ENCODE measurements around the gene SNX22. TPM values are rescaled to one million over a fixed set of nuclear protein-coding genes. Genes with fewer than 3 reads are reported as not detected.

SNX22 gene
- total and polyA plus RNA-seq, 2 donors (not counting 1 experiment from before 2014, with no cell fraction given), result 0.17 TPM; not detected in 1

- Histone ChIP-seq H4K20me1 (ENCODE audit: control insufficient read depth, extremely low read depth, insufficient read depth, low read length) (no peaks in the 10 kb centered on the region), H3K4me1 (ENCODE audit: control insufficient read depth, extremely low read depth, insufficient read depth, low read length) (peaks cover 6% of the 10 kb centered on the region), H3K9me3 (ENCODE audit: control insufficient read depth, insufficient read depth, low read depth, low read length) (no peaks in the 10 kb centered on the region), H3K9ac (ENCODE audit: insufficient read depth, low read length) (no peak overlapping the region), H3K4me3 (replicated peaks in 1 of 4; ENCODE audit: control extremely low read depth in 1 of 4, insufficient read depth in 1 of 4, low read depth in 3 of 4, low read length in 4 of 4) (no peak overlapping the region), H3K4me2 (ENCODE audit: extremely low read depth, insufficient read depth, low read length) (no peak overlapping the region), H3K27me3 (ENCODE audit: control insufficient read depth, insufficient read depth, low read length) (peaks cover 9% of the 10 kb centered on the region), H3K36me3 (ENCODE audit: control insufficient read depth, insufficient read depth, low read length) (peaks cover 41% of the 10 kb centered on the region), H2AFZ (ENCODE audit: low read length) (no peak overlapping the region), H3K27ac (ENCODE audit: insufficient read depth, low read length) (no peak overlapping the region), H3K79me2 (ENCODE audit: control insufficient read depth, insufficient read depth, low read length) (peaks cover 27% of the 10 kb centered on the region)
- no peak for DNase-seq (ENCODE audit: low read depth in 2 of 2)
- no peak for TF ChIP-seq EZH2 (IDR thresholded peaks at IDR 0.05; ENCODE audit: low read length, missing control alignments)
- TF ChIP-seq CTCF (conservative IDR thresholded peaks at IDR 0.05 in 1 of 2, IDR thresholded peaks at IDR 0.05 in 1 of 2; ENCODE audit: low read depth in 1 of 2, low read length in 2 of 2), result no peak
These were observed 5.3 kb downstream of the SNX22 start for GRCh38 chr15:64156652-64157331.

GRCh38 chr15:64157599-64158125 is 6.1 kb downstream of the SNX22 start:
- Histone ChIP-seq H2AFZ (ENCODE audit: low read length) (no peak overlapping the region), H4K20me1 (ENCODE audit: control insufficient read depth, extremely low read depth, insufficient read depth, low read length) (no peaks in the 10 kb centered on the region), H3K79me2 (ENCODE audit: control insufficient read depth, insufficient read depth, low read length) (peaks cover 35% of the 10 kb centered on the region), H3K9me3 (ENCODE audit: control insufficient read depth, insufficient read depth, low read depth, low read length) (no peaks in the 10 kb centered on the region), H3K27me3 (ENCODE audit: control insufficient read depth, insufficient read depth, low read length) (peaks cover under 1% of the 10 kb centered on the region), H3K4me3 (replicated peaks in 1 of 4; ENCODE audit: control extremely low read depth in 1 of 4, insufficient read depth in 1 of 4, low read depth in 3 of 4, low read length in 4 of 4) (no peak overlapping the region), H3K9ac (ENCODE audit: insufficient read depth, low read length) (no peak overlapping the region), H3K4me1 (ENCODE audit: control insufficient read depth, extremely low read depth, insufficient read depth, low read length) (peaks cover 3% of the 10 kb centered on the region), H3K4me2 (ENCODE audit: extremely low read depth, insufficient read depth, low read length) (no peak overlapping the region), H3K36me3 (ENCODE audit: control insufficient read depth, insufficient read depth, low read length) (peaks cover 41% of the 10 kb centered on the region), H3K27ac (ENCODE audit: insufficient read depth, low read length) (no peak overlapping the region)
- no peak for TF ChIP-seq EZH2 (IDR thresholded peaks at IDR 0.05; ENCODE audit: low read length, missing control alignments)
- TF ChIP-seq CTCF (conservative IDR thresholded peaks at IDR 0.05 in 1 of 2, IDR thresholded peaks at IDR 0.05 in 1 of 2; ENCODE audit: low read depth in 1 of 2, low read length in 2 of 2), result no peak
- DNase-seq (ENCODE audit: low read depth in 2 of 2), result no peak

DNA sequence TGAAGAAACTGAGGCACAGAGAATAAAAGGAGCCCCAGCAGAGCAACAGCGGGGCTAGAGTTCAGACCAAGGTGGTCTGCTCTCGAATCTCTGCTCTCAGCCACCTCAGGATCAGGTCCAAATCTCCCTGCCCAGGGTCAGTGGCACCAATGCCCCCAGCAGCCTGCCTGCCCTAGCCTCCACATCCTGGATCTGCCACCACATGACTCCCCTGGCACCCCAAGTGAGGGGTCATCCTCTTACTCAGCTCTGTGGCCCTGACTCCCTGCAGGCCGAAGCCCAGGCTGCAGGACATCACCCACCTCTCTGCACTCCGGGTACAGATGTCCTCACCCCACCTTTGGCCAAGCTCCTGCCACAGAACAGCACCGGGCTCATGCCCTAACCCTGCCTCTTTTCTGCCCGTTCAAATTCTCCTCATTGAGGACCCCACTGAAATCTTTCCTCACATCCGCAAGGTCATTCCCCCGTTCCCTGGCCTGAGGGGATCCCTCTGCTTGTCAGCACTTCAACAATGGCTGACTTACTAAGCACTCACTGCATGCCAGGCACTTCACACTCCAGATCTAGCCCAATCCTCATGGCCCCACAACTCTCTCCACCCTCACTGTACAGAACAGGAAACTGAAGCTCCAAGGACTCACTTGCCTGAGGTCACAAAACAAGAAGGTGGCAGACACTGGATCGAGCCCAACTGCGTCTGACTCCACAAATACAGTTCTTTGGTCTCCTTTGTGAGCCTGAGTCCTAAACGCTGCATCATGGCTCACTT is 7.0 kb downstream of the SNX22 start:
- no peak for TF ChIP-seq CTCF (conservative IDR thresholded peaks at IDR 0.05 in 1 of 2, IDR thresholded peaks at IDR 0.05 in 1 of 2; ENCODE audit: low read depth in 1 of 2, low read length in 2 of 2)
- no peak for TF ChIP-seq EZH2 (IDR thresholded peaks at IDR 0.05; ENCODE audit: low read length, missing control alignments)
- H3K9ac ChIP-seq (ENCODE audit: insufficient read depth, low read length), result no peak overlapping the region
- no peaks in the 10 kb centered on the region for H3K27me3 ChIP-seq (ENCODE audit: control insufficient read depth, insufficient read depth, low read length)
- DNase-seq (ENCODE audit: low read depth in 2 of 2), result no peak
- H4K20me1 ChIP-seq (ENCODE audit: control insufficient read depth, extremely low read depth, insufficient read depth, low read length), result no peaks in the 10 kb centered on the region
- H2AFZ ChIP-seq (ENCODE audit: low read length), result no peak overlapping the region
- H3K4me2 ChIP-seq (ENCODE audit: extremely low read depth, insufficient read depth, low read length), result peak overlapping the region; percentile 46
- no peak overlapping the region for H3K4me3 ChIP-seq (replicated peaks in 1 of 4; ENCODE audit: control extremely low read depth in 1 of 4, insufficient read depth in 1 of 4, low read depth in 3 of 4, low read length in 4 of 4)
- no peaks in the 10 kb centered on the region for H3K9me3 ChIP-seq (ENCODE audit: control insufficient read depth, insufficient read depth, low read depth, low read length)
- H3K79me2 ChIP-seq (ENCODE audit: control insufficient read depth, insufficient read depth, low read length), result peaks cover 36% of the 10 kb centered on the region
- H3K36me3 ChIP-seq (ENCODE audit: control insufficient read depth, insufficient read depth, low read length), result peaks cover 41% of the 10 kb centered on the region
- peaks cover 3% of the 10 kb centered on the region for H3K4me1 ChIP-seq (ENCODE audit: control insufficient read depth, extremely low read depth, insufficient read depth, low read length)
- no peak overlapping the region for H3K27ac ChIP-seq (ENCODE audit: insufficient read depth, low read length)
